Right renal pelvis (tissue), 4 donors: ENCODE measurements around the gene FKBP11. TPM values are rescaled to one million over a fixed set of nuclear protein-coding genes. Genes with fewer than 3 reads are reported as not detected.

ENCODE experiments used
- polyA plus RNA-seq, 4 donors: library from polyadenylated mRNA; unstranded; fragments of 120-200 nt; gene quantifications; one replicate each; pipeline ENCODE4 v1.2.1, GENCODE V29; 2013; ENCODE audit not compliant: insufficient read length in 4 of 4

Gene FKBP11
- polyA plus RNA-seq, 4 donors = 9.0 to 15.3 (median 12.9) TPM

Other genes with a start within 250 kb of the FKBP11 start
- 10 to 100 TPM; 44.9 to 58.1 (median 51.0) TPM for gene KANSL2, start 243.3 kb downstream of the FKBP11 start, polyA plus RNA-seq
- gene CCNT1, start 208.8 kb downstream of the FKBP11 start, polyA plus RNA-seq = 10 to 100 TPM; 26.1 to 33.4 (median 30.9) TPM
- gene ADCY6, start 136.4 kb downstream of the FKBP11 start, polyA plus RNA-seq = 10 to 100 TPM; 82.0 to 98.3 (median 84.1) TPM
- 10 to 100 TPM; 47.6 to 55.1 (median 50.7) TPM for gene CACNB3, start 107.0 kb downstream of the FKBP11 start, polyA plus RNA-seq
- 100 to 1,000 TPM in 1 of 4 donors, 10 to 100 TPM in 3; 89.1 to 104 (median 96.5) TPM for gene DDX23, start 73.3 kb downstream of the FKBP11 start, polyA plus RNA-seq
- 1 to 10 TPM; 2.6 to 4.2 (median 3.6) TPM for gene RND1, start 59.6 kb downstream of the FKBP11 start, polyA plus RNA-seq
- 100 to 1,000 TPM; 133 to 150 (median 145) TPM for gene ARF3, start 32.0 kb upstream of the FKBP11 start, polyA plus RNA-seq
- under 1 TPM; 0.08 to 0.34 (median 0.26) TPM for gene WNT10B, start 46.2 kb upstream of the FKBP11 start, polyA plus RNA-seq
- gene WNT1, start 52.8 kb upstream of the FKBP11 start, polyA plus RNA-seq = not detected
- 100 to 1,000 TPM in 1 of 4 donors, 10 to 100 TPM in 3; 85.8 to 111 (median 89.4) TPM for gene DDN, start 73.9 kb upstream of the FKBP11 start, polyA plus RNA-seq
- 10 to 100 TPM; 74.6 to 83.1 (median 80.5) TPM for gene PRKAG1, start 93.3 kb upstream of the FKBP11 start, polyA plus RNA-seq
- gene KMT2D, start 135.3 kb upstream of the FKBP11 start, polyA plus RNA-seq = 10 to 100 TPM; 40.2 to 51.0 (median 47.6) TPM
- gene RHEBL1, start 144.5 kb upstream of the FKBP11 start, polyA plus RNA-seq = 1 to 10 TPM; 1.5 to 2.1 (median 1.7) TPM
- 1 to 10 TPM in 1 of 4 donors, under 1 TPM in 3; 0.37 to 1.0 (median 0.42) TPM for gene DHH, start 169.3 kb upstream of the FKBP11 start, polyA plus RNA-seq
- gene LMBR1L, start 185.4 kb upstream of the FKBP11 start, polyA plus RNA-seq = 10 to 100 TPM; 59.5 to 66.8 (median 63.4) TPM
- gene TUBA1B, start 205.9 kb upstream of the FKBP11 start, polyA plus RNA-seq = 1,000 to 10,000 TPM in 3 of 4 donors, 100 to 1,000 TPM in 1; 990 to 1,172 (median 1,105) TPM